Measurements from ENCODE around the gene CELSR1.
"Not testable (repeated sequence)": the region's sequence is repeated elsewhere in the genome, so short reads cannot be mapped to it uniquely, and the experiment has no call there.

CELSR1 gene

DNA sequence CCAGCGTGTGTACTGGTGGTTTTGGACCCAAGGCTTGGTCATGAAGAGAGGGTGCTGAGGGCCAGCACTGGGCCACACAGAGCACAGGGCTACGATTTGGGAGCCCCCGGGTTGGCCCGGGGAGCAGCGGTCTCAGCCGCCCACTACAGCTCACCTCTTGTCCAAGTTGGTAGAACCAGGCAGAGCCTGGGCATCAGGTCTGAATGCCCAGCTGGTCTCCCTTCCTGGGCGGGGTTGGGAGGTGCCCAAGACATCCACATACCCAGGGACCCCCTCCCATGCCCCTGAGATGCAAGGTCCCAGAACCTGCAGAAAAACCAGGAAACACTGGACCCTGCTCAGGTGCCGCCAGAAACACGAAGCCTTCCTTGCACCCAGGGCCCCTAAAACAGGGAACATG is 18.0 kb downstream of the CELSR1 start:
- CTCF ChIA-PET = no interaction called here
- POLR2A ChIA-PET = no interaction called here
- no peak for DNase-seq (ENCODE audit: extremely low spot score)

GRCh38 chr22:46518542-46519325 is 18.7 kb downstream of the CELSR1 start:
- TF ChIP-seq CTCF (IDR thresholded peaks at IDR 0.05; ENCODE audit: control extremely low read depth, extremely low read depth, low read depth, missing control alignments) = no peak
- CTCF ChIA-PET = no interaction called here
- DNase-seq (ENCODE audit: extremely low spot score) = no peak
- POLR2A ChIA-PET = no interaction called here

More for the DNA sequence above, 18.0 kb downstream of the CELSR1 start:
- no peak for TF ChIP-seq CTCF (IDR thresholded peaks at IDR 0.05; ENCODE audit: control extremely low read depth, extremely low read depth, low read depth, missing control alignments)

DNA sequence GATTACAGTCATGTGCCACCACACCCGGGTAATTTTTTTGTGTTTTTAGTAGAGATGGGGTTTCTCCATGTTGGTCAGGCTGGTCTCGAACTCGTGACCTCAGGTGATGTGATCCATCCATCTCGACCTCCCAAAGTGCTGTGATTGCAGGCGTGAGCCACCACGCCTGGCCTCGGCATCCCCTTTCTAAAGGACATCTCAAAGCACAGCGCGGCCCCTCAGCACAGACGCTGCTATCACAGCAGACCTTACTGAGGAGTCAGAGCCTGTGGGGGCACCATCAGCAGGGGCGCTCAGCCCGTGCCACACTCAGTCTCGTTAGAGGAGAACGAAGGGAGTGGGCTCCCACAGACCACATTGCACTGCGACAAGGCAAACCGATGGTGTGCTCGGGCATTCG is 19.4 kb downstream of the CELSR1 start:
- no peak for DNase-seq (ENCODE audit: extremely low spot score)
- TF ChIP-seq CTCF (IDR thresholded peaks at IDR 0.05; ENCODE audit: control extremely low read depth, extremely low read depth, low read depth, missing control alignments) = no peak
- ChIA-PET POLR2A (no interaction called here), CTCF (no interaction called here)

DNA sequence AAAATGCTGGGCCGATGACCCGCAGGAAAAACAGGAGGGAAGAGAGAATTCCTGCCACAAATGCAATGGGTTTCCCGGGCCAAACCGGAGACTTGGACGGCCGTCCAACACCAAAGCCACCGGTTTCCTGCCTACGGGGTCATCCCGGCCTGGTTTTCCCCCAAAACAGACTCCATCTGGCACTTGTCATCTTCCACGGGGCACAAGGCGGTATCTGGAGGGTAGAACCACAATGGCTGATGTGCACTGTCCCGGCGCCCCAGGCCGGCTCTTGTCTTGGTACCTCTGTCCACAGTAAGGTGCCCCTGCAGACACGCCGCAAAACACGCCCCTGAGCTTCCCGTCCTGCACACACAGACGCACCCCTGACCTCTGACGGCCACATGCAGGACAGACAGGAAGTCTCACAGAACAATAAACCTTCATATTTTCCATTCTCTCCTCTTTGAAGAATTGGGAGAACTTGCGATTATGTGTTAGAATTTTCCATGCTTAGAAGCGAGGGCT is 20.1 kb downstream of the CELSR1 start:
- POLR2A ChIA-PET = no interaction called here
- DNase-seq (ENCODE audit: extremely low spot score) = no peak
- CTCF ChIA-PET = no interaction called here
- TF ChIP-seq CTCF (IDR thresholded peaks at IDR 0.05; ENCODE audit: control extremely low read depth, extremely low read depth, low read depth, missing control alignments) = no peak

DNA sequence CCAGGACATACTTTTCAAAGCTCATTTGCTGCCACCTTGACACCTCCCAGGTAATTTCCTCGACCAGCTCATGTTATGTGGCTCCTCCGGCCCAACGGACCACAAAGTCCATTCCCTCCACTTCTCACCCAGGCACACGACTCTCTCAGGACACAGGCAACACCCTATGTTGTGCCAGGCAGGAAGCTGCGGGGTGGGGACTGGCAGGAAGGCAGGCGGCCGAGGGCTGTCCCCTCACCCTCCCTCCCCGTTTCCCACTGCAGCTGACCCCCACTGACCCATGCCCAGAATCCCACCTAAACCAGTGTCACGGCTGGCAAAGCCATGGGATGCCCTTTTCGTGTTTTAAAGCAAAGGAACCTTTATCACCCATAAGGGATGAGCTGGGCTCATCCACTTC is 20.8 kb downstream of the CELSR1 start:
- no peak for TF ChIP-seq CTCF (IDR thresholded peaks at IDR 0.05; ENCODE audit: control extremely low read depth, extremely low read depth, low read depth, missing control alignments)
- CTCF ChIA-PET = no interaction called here

GRCh38 chr22:46516112-46516487 is 21.3 kb downstream of the CELSR1 start:
- POLR2A ChIA-PET; CTCF ChIA-PET; DNase-seq (ENCODE audit: extremely low spot score): not testable (repeated sequence)

More for the DNA sequence above, 20.8 kb downstream of the CELSR1 start:
- DNase-seq (ENCODE audit: extremely low spot score) = no peak
- POLR2A ChIA-PET = no interaction called here

- TF ChIP-seq CTCF (IDR thresholded peaks at IDR 0.05; ENCODE audit: control extremely low read depth, extremely low read depth, low read depth, missing control alignments) = no peak
- DNase-seq (ENCODE audit: extremely low spot score) = no peak
- CTCF ChIA-PET = no interaction called here
- POLR2A ChIA-PET = no interaction called here
Observed at GRCh38 chr22:46515208-46516111, 22.0 kb downstream of the CELSR1 start.

All from GM10248 (cell line).